Peyer's patch (tissue), 4 donors: ENCODE results near the gene MRI1.

Source experiments
- POLR2A ChIP-seq, 2 donors: fragments of 450-650 bp; IDR thresholded peaks; one replicate each; pipeline ENCODE4 v1.5.1; 2017; ENCODE audit warnings: antibody characterized with exemption in 2 of 2, mild to moderate bottlenecking in 2 of 2, moderate library complexity in 2 of 2
- TF ChIP-seq, protein P1 (sequence below), 6 experiments: fragments of 450-650 bp in 4 of 6; fragments of 200-600 bp in 2 of 6; sonication (generic) in 1 of 6; IDR thresholded peaks; one replicate each; pipeline ENCODE4 v1.5.1; 2017 to 2019; ENCODE audit warnings: antibody characterized with exemption in 6 of 6, mild to moderate bottlenecking in 3 of 6, moderate library complexity in 1 of 6

GRCh38 chr19:13823256-13823655 is 58.9 kb downstream of the MRI1 start:
- no peak for TF ChIP-seq POLR2A (IDR thresholded peaks at IDR 0.05)
- TF ChIP-seq, protein P1, sequence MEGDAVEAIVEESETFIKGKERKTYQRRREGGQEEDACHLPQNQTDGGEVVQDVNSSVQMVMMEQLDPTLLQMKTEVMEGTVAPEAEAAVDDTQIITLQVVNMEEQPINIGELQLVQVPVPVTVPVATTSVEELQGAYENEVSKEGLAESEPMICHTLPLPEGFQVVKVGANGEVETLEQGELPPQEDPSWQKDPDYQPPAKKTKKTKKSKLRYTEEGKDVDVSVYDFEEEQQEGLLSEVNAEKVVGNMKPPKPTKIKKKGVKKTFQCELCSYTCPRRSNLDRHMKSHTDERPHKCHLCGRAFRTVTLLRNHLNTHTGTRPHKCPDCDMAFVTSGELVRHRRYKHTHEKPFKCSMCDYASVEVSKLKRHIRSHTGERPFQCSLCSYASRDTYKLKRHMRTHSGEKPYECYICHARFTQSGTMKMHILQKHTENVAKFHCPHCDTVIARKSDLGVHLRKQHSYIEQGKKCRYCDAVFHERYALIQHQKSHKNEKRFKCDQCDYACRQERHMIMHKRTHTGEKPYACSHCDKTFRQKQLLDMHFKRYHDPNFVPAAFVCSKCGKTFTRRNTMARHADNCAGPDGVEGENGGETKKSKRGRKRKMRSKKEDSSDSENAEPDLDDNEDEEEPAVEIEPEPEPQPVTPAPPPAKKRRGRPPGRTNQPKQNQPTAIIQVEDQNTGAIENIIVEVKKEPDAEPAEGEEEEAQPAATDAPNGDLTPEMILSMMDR (IDR thresholded peaks at IDR 0.05) = no peak
